Activated T-helper 1 cell treated with anti-CD3 and anti-CD28 coated beads, Interleukin-12 subunit alpha, Interleukin-12 subunit beta, Interleukin-2, Interleukin-4 antibody, amounts not matched to agents 30 ng/mL and 10 ng/mL and 1 ng/mL, durations not matched to agents 14 hours and 24 hours and 36 hours (primary cell): ENCODE results near the gene GCSAM. TPM values are rescaled to one million over a fixed set of nuclear protein-coding genes. Genes with fewer than 3 reads are reported as not detected.

Experiments
- DNase-seq: peaks from one replicate; pipeline ENCODE4 v3.0.0; 2021; ENCODE audit warnings: low spot score
- H3K27ac Mint-ChIP-seq: one replicate; pipeline ENCODE4 v1.8.0; 2021; ENCODE audit warnings: mild to moderate bottlenecking, mixed read lengths
- H3K27me3 Mint-ChIP-seq: one replicate; pipeline ENCODE4 v1.8.0; 2022; ENCODE audit warnings: mild to moderate bottlenecking, moderate library complexity, mixed read lengths; ENCODE audit not compliant: insufficient read depth
- H3K36me3 Mint-ChIP-seq: one replicate; pipeline ENCODE4 v1.8.0; 2021; ENCODE audit warnings: low read depth, mixed read lengths
- H3K4me1 Mint-ChIP-seq: one replicate; pipeline ENCODE4 v1.8.0; 2021; ENCODE audit warnings: low read depth, mixed read lengths
- H3K4me3 Mint-ChIP-seq: one replicate; pipeline ENCODE4 v1.8.0; 2021; ENCODE audit warnings: mild to moderate bottlenecking, moderate library complexity, mixed read lengths
- H3K9me3 Mint-ChIP-seq: one replicate; pipeline ENCODE4 v1.8.0; 2021; ENCODE audit warnings: mixed read lengths
- intact Hi-C: fragments of 100-400 bp; cut with micrococcal nuclease; formaldehyde crosslinking; loops from one replicate; pipeline ENCODE4 v1.15.1; 2024
- total RNA-seq: library from RNA; stranded (reverse); gene quantifications from 2 replicates; pipeline ENCODE4 v1.2.3, GENCODE V29; 2022

GCSAM gene
- total RNA-seq, 1 donor from 2014 or later: 2.8 TPM

GRCh38 chr3:112127522-112128494 is 5.2 kb downstream of the GCSAM start:
- intact Hi-C loops: loop anchor here (1.0 to 10.0 kb wide), 3 partner anchors 8 to 889 kb away; a partner anchor contains a TSS

GRCh38 chr3:112126511-112126911 is 6.5 kb downstream of the GCSAM start:
- Mint-ChIP-seq H3K27me3 (no peaks in the 10 kb centered on the region), H3K36me3 (peaks cover 37% of the 10 kb centered on the region), H3K27ac (no peak overlapping the region), H3K9me3 (no peaks in the 10 kb centered on the region), H3K4me3 (peak overlapping the region; percentile 57), H3K4me1 (peaks cover 62% of the 10 kb centered on the region)
- no peak for DNase-seq
- intact Hi-C loops: loop anchor here (5.0 to 10.0 kb wide), 2 partner anchors 58 to 891 kb away; a partner anchor contains a TSS

More at GRCh38 chr3:112127522-112128494, 5.2 kb downstream of the GCSAM start:
- Mint-ChIP-seq H3K9me3 (no peaks in the 10 kb centered on the region), H3K4me3 (peak overlapping the region; percentile 57), H3K4me1 (peaks cover 70% of the 10 kb centered on the region), H3K27me3 (no peaks in the 10 kb centered on the region), H3K27ac (peak overlapping the region; percentile 93), H3K36me3 (peaks cover 33% of the 10 kb centered on the region)
- DNase-seq: no peak

GRCh38 chr3:112124907-112125607 is 8.0 kb downstream of the GCSAM start:
- Mint-ChIP-seq H3K4me3 (no peak overlapping the region), H3K9me3 (no peaks in the 10 kb centered on the region), H3K36me3 (peaks cover 34% of the 10 kb centered on the region), H3K27ac (no peak overlapping the region), H3K4me1 (peaks cover 62% of the 10 kb centered on the region), H3K27me3 (no peaks in the 10 kb centered on the region)
- intact Hi-C loops: loop anchor here (5.0 to 10.0 kb wide), 2 partner anchors 60 to 892 kb away; a partner anchor contains a TSS
- no peak for DNase-seq

- Mint-ChIP-seq H3K27ac (no peak overlapping the region), H3K4me3 (no peak overlapping the region), H3K36me3 (peaks cover 37% of the 10 kb centered on the region), H3K9me3 (no peaks in the 10 kb centered on the region), H3K4me1 (peaks cover 62% of the 10 kb centered on the region), H3K27me3 (no peaks in the 10 kb centered on the region)
- intact Hi-C loops: loop anchor here (10.0 kb wide), 1 partner anchor 61 kb away; no protein-coding TSS in a partner anchor
- DNase-seq: no peak
Measured at GRCh38 chr3:112123548-112123947, 9.5 kb downstream of the GCSAM start.

- Mint-ChIP-seq H3K36me3 (peaks cover 40% of the 10 kb centered on the region), H3K4me1 (peaks cover 60% of the 10 kb centered on the region), H3K9me3 (no peaks in the 10 kb centered on the region), H3K4me3 (no peak overlapping the region), H3K27ac (no peak overlapping the region), H3K27me3 (no peaks in the 10 kb centered on the region)
- DNase-seq: no peak
- intact Hi-C loops: loop anchor here (10.0 kb wide), 1 partner anchor 62 kb away; no protein-coding TSS in a partner anchor
Measured at GRCh38 chr3:112122870-112123269, 10.2 kb downstream of the GCSAM start.

- Mint-ChIP-seq H3K27me3 (no peaks in the 10 kb centered on the region), H3K9me3 (no peaks in the 10 kb centered on the region), H3K27ac (no peak overlapping the region), H3K36me3 (peaks cover 47% of the 10 kb centered on the region), H3K4me1 (peaks cover 50% of the 10 kb centered on the region), H3K4me3 (no peak overlapping the region)
- no peak for DNase-seq
- intact Hi-C loops: loop anchor here (10.0 kb wide), 1 partner anchor 63 kb away; no protein-coding TSS in a partner anchor
Measured at GRCh38 chr3:112121577-112122547, 11.2 kb downstream of the GCSAM start.

GRCh38 chr3:112119962-112120836 is 12.8 kb downstream of the GCSAM start:
- no peaks in the 10 kb centered on the region for H3K27me3 Mint-ChIP-seq
- intact Hi-C loops: loop anchor here (10.0 kb wide), 1 partner anchor 65 kb away; no protein-coding TSS in a partner anchor
- peak overlapping the region; percentile 38 for H3K4me3 Mint-ChIP-seq
- no peaks in the 10 kb centered on the region for H3K9me3 Mint-ChIP-seq
- peaks cover 34% of the 10 kb centered on the region for H3K4me1 Mint-ChIP-seq
- H3K27ac Mint-ChIP-seq: peak overlapping the region; percentile 54
- H3K36me3 Mint-ChIP-seq: peaks cover 41% of the 10 kb centered on the region
- DNase-seq: no peak

GRCh38 chr3:112117841-112118571 is 15.0 kb downstream of the GCSAM start:
- no peaks in the 10 kb centered on the region for H3K27me3 Mint-ChIP-seq
- H3K36me3 Mint-ChIP-seq: peaks cover 40% of the 10 kb centered on the region
- intact Hi-C loops: no loop called here
- H3K4me3 Mint-ChIP-seq: no peak overlapping the region
- DNase-seq: no peak
- peaks cover 39% of the 10 kb centered on the region for H3K4me1 Mint-ChIP-seq
- H3K27ac Mint-ChIP-seq: no peak overlapping the region
- no peaks in the 10 kb centered on the region for H3K9me3 Mint-ChIP-seq

- peaks cover 38% of the 10 kb centered on the region for H3K36me3 Mint-ChIP-seq
Measured at GRCh38 chr3:112117415-112117814, 15.6 kb downstream of the GCSAM start.

GRCh38 chr3:112116748-112117186 is 16.3 kb downstream of the GCSAM start:
- no peaks in the 10 kb centered on the region for H3K9me3 Mint-ChIP-seq
- DNase-seq: no peak
- H3K27ac Mint-ChIP-seq: no peak overlapping the region
- no peak overlapping the region for H3K4me3 Mint-ChIP-seq
- intact Hi-C loops: no loop called here
- H3K27me3 Mint-ChIP-seq: no peaks in the 10 kb centered on the region
- peaks cover 39% of the 10 kb centered on the region for H3K36me3 Mint-ChIP-seq
- H3K4me1 Mint-ChIP-seq: peaks cover 48% of the 10 kb centered on the region

More at GRCh38 chr3:112117415-112117814, 15.6 kb downstream of the GCSAM start:
- no peak overlapping the region for H3K27ac Mint-ChIP-seq
- no peaks in the 10 kb centered on the region for H3K9me3 Mint-ChIP-seq
- DNase-seq: no peak
- H3K27me3 Mint-ChIP-seq: no peaks in the 10 kb centered on the region
- peaks cover 41% of the 10 kb centered on the region for H3K4me1 Mint-ChIP-seq
- intact Hi-C loops: no loop called here
- no peak overlapping the region for H3K4me3 Mint-ChIP-seq
